T1000 (cell line): ENCODE results near the gene IDH2.
"Not testable (repeated sequence)": the region's sequence is repeated elsewhere in the genome, so short reads cannot be mapped to it uniquely, and the experiment has no call there.

ENCODE experiments used
- DNase-seq: peaks from one replicate; lab custom pipeline; 2025; ENCODE audit warnings: mixed read lengths; lab: John Stamatoyannopoulos, UW

Gene IDH2

GRCh38 chr15:90083954-90084607 is 18.2 kb downstream of the IDH2 start:
- no peak for DNase-seq

DNA sequence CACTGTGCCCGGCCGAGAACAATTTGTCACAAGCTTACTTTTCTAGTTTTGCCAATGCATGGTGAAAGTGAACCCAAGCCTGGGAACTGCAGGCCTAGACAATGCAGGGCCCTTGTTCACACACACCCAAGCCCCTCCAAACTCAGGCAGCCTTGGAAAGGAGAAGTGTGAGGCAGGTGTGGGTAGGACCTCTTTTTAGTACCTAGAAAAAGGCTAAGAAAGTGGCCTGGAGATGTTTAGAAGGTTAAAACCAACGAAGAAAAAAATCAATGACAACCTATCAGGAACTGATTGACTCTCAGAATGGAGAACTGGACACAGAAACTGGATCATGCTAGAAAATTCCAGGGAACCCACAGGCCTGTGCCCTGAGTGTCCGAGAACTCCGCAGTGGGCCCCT is 18.8 kb downstream of the IDH2 start:
- DNase-seq: no peak

DNA sequence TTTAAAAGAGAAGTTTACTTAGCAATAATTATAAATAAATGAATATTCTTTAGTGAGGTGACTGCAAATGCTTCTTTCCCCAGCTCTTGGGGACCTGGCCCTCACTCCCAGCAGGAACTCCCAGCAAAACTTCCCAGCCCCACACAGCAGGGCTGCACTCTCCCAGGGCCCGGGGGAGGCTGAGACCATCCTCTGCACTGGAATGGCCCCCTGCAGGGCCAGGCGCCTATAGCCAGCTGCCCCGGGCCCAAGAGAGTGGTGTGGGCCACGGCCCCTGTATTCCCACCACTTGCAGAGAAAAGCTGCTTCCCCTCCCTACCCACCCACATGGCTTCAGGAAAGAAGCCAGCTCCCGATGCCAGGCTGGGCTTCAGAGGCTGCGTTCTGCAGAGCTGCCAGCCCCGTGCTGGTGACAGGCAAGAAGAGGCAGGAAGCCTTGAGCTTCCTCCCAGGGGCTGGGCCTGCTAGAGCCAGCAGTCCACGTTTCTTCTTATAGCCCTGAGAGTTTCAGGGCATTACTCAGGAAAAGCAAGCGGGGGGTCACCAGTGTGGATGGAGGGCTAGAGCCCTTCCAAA is 20.0 kb downstream of the IDH2 start:
- DNase-seq: no peak

DNA sequence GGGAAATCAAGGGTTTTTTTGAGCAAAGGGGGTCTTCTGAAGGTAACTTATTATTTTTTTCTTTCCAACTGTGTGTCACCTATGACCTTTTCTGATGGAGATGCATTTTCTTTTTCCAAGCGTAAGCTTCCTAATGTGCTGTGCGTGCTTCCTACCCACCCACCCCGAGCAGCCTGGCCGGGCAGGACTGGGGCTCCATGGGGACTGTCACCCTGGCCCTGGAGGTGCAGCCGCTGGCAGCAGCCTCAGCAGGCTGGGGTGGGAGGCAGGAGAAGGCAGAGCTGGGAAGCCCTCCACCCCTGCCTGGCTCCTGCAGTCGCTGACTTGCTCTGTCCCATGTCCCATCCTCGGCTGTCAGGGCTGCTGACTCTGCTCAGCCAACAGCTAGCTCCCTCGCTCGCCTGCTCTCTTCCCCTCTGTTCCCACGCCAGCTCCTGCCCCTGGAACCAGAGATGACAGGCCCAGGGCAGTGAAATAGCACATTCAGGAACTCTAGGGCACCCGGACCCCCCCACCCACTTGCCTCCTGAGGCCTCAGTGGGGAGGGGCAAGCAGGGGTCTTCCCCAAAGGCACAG is 21.4 kb downstream of the IDH2 start:
- no peak for DNase-seq

DNA sequence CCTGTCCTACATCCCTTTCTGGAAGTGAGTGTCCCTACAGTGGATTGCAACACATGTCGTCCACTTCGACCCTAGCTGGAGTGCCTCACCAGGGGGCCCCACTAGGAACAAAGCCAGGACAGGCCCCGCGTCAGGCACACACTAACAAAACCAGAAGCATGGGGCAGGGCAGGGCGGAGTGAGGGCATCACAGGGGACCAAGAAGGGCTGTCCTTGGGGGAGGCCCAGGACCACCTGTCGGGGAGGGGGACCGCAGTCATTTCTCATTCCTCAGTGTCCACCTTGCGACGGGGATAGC is 21.9 kb downstream of the IDH2 start:
- DNase-seq: no peak

GRCh38 chr15:90079619-90080457 is 22.4 kb downstream of the IDH2 start:
- no peak for DNase-seq

DNA sequence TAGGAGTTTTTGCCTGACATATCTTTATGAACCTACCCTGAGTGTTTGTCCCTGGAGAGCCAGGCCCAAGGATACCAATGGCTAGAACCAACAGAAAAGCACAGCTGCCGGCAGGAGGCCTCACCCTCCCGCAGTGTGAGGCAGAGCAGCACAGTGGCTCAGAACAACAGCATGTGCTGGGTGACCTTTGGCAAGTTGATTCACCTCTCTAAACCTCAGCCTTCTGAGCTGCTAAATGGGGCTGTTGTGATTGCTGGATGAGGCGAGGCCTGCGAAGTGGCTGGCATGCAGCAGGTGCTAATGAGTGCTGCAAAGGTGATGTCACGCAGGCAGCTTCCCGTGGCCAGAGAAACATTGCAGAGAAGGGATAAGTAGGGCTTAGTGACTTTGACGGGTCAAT is 23.3 kb downstream of the IDH2 start:
- DNase-seq: no peak

GRCh38 chr15:90076716-90077115 is 25.6 kb downstream of the IDH2 start:
- DNase-seq: no peak

DNA sequence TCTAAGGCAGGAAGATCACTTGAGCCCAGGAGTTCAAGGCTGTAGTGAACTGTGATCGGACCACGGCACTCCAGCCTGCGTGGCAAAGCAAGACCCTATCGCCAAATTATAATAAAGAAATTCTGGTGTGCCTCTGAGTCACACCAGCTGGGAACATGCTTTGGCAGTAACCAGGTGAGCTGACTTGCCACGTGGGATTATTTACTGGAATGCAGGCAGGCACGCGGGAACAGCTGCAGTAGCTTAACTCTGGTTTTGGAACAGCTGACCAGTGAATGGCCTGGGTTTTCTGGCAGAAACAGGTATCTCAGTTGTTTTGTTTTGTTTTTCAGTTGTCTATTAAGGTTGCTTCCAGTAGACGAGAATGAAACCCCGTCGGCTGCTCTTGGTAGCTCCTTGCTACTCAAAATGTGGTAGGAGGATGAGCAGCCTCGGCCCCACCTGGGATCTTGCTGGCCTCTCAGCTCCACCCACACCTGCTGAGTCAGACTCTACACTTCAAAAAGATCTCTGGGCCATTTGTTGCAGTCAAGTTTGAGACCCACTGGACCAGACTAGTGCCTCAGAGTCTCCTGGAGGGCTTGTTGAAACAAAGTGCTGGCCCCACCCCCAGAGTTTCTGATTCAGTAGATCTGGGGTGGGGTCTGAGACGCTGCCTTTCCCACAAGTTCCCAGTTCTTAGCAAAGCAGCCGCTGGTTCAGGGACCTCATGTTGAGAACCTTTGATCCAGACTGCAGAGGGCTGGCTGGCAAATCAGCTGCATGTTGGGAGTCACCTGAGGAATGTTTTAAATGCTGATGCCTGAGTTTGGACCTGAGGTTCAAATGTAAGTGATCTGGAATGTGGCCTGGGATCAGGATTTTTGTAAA is 26.6 kb downstream of the IDH2 start:
- no peak for DNase-seq

DNA sequence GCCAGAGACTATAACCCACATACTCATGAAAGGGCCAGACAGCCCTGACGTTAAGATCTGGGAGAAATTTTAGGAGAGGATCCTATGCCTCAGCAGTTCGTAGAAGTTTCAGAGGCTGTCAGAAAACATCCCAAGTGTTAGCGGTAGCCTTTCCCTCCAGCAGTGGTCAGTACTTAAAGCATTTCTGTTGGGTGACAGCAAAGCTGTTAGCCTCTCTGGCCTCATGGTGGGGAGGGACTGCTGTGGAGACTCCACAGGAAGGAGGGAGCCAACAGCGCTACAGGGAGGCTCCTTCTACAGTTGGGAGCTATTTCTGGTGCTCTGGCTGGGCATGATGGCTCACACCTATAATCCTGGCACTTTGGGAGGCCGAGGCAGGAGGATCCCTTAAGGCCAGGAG is 27.4 kb downstream of the IDH2 start:
- DNase-seq: no peak

DNA sequence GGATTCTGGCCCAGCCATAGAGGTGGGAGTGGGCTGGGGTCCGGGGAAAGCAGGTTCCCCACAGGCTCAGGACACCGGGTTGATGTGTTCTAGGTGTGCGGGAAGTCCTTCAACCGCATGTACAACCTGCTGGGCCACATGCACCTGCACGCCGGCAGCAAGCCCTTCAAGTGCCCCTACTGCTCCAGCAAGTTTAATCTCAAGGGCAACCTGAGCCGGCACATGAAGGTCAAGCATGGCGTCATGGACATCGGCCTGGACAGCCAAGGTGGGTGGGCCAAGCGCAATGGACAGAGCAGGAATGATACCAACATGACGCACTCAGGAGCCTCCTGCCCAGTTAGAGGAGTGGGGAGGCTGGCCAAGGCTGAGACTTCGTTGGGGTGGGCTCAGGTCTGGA is 28.2 kb downstream of the IDH2 start:
- no peak for DNase-seq

GRCh38 chr15:90072978-90073640 is 29.2 kb downstream of the IDH2 start:
- no peak for DNase-seq

DNA sequence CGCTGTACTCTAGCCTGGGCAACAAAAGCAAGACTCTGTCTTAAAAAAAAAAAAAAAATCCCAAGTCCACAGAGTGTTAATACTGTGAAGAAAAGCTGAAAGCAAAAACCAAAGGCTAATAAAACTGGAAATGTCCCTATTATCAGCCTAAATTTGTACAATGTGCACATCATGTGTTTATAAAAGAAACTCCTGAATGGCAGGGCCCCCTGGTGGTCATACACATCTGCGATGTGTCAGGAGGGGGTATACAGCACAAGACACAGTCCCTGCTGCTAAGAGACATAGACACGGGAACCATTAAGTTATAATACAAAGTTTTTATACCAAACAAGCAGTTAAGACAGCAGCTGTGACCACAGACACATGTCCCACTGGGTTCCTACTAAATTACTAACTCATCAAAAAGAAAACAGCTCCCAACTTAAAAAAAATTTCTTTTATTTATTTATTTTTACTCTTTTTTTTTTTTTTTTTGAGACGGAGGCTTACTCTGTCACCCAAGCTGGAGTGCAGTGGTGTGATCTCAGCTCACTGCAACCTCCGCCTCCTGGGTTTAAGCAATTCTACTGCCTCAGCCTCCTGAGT is 31.0 kb downstream of the IDH2 start:
- no peak for DNase-seq

- DNase-seq: not testable (repeated sequence)
Observed at GRCh38 chr15:90070623-90071022, 31.6 kb downstream of the IDH2 start.

DNA sequence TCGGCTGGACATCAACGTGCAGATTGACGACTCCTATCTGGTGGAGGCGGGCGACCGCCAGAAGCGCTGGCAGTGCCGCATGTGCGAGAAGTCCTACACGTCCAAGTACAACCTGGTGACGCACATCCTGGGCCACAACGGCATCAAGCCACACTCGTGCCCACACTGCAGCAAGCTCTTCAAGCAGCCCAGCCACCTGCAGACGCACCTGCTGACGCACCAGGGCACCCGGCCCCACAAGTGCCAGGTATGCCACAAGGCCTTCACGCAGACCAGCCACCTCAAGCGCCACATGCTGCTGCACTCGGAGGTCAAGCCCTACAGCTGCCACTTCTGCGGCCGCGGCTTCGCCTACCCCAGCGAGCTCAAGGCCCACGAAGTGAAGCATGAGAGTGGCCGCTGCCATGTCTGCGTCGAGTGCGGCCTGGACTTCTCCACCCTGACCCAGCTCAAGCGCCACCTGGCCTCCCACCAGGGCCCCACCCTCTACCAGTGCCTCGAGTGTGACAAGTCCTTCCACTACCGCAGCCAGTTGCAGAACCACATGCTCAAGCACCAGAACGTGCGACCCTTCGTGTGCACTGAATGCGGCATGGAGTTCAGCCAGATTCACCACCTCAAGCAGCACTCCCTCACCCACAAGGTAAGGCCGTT is 34.2 kb downstream of the IDH2 start:
- no peak for DNase-seq

GRCh38 chr15:90067181-90067952 is 34.9 kb downstream of the IDH2 start:
- no peak for DNase-seq

- DNase-seq: no peak
Observed at GRCh38 chr15:90065682-90066049, 36.6 kb downstream of the IDH2 start.

DNA sequence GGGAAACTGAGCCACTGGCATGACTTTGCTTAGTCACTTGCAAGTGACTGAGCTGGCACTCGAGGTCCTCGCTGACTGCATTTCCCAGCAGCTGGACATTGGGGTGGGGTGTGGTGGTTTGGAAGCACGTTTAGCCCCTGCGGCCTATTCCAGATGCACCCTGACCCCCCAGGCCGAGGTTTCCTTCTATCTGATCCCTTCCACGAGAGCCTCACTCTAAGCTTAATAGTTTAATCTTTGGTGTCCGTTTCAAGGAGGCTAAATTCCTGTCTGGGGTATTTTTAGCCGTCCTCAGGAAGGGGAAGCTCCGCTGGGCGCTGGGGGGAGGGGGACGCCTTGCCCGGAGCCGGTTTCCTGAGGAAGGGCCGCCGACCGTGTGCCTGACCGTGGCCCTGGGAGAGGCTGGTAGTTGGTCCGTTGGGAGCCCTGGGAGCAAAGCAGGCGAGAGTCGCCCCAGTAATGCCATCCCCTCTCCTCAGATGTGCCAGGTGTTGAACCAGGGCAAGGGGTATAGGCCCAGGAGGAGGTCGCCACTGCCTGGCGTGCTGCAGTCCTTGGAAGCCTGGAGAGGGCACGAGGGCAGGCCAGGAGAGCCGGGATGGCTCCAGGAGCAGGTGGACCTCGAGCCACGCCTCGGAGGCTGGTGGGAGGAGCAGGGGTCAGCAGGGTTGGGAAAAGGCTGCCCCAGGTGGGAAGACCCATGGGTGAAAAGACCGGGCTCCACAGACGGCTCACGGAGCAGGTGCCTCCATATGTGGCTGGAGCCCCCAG is 37.2 kb downstream of the IDH2 start:
- no peak for DNase-seq

GRCh38 chr15:90063770-90064247 is 38.5 kb downstream of the IDH2 start:
- DNase-seq: no peak
